GM12878 (cell line): Measurements from ENCODE around the gene PFN3.
"Not testable (repeated sequence)": the region's sequence is repeated elsewhere in the genome, so short reads cannot be mapped to it uniquely, and the experiment has no call there.

Source experiments
- ATF7 ChIP-seq: fragments of 450-650 bp; IDR thresholded peaks from 2 replicates; pipeline ENCODE4 v1.6.1; 2016; ENCODE audit warnings: low read depth, mild to moderate bottlenecking
- CHD2 ChIP-seq: IDR thresholded peaks from 2 replicates; pipeline ENCODE4 v1.6.1; 2011; ENCODE audit warnings: low read depth, low read length, improper control_type of control experiment, borderline replicate concordance
- CTCF ChIP-seq, 3 experiments: IDR thresholded peaks in 2 of 3; conservative IDR thresholded peaks in 1 of 3; 2 replicates each; pipeline ENCODE4 v1.5.1; 2011; ENCODE audit warnings: low read depth in 3 of 3, low read length in 3 of 3, mild to moderate bottlenecking in 3 of 3, control low read depth in 2 of 3, moderate library complexity in 2 of 3, inconsistent platforms in 1 of 3, mixed read lengths in 1 of 3; ENCODE audit not compliant: control insufficient read depth in 2 of 3, insufficient read depth in 1 of 3; ENCODE audit errors: extremely low read depth in 1 of 3
- GATAD2B ChIP-seq: fragments of 450-650 bp; conservative IDR thresholded peaks from 2 replicates; pipeline ENCODE4 v1.6.1; 2017; ENCODE audit warnings: low read depth, mild to moderate bottlenecking, moderate library complexity
- HDAC2 ChIP-seq: fragments of 200-600 bp; sonication (generic); IDR thresholded peaks from 2 replicates; pipeline ENCODE4 v1.6.1; 2017
- NBN ChIP-seq: fragments of 450-650 bp; IDR thresholded peaks from 2 replicates; pipeline ENCODE4 v1.6.1; 2016
- NFIC ChIP-seq: IDR thresholded peaks from 2 replicates; pipeline ENCODE4 v1.6.1; 2012; ENCODE audit warnings: low read depth, mild to moderate bottlenecking, inconsistent platforms, low read length, moderate library complexity
- POLR2A ChIP-seq: IDR thresholded peaks from 2 replicates; pipeline ENCODE4 v1.6.1; 2011; ENCODE audit warnings: low read depth, mild to moderate bottlenecking, low read length
- POLR2AphosphoS5 ChIP-seq: IDR thresholded peaks from 2 replicates; pipeline ENCODE4 v1.6.1; 2011; ENCODE audit warnings: mild to moderate bottlenecking, low read length, inconsistent platforms
- RCOR1 ChIP-seq: conservative IDR thresholded peaks from 2 replicates; pipeline ENCODE4 v1.6.1; 2012; ENCODE audit warnings: low read depth, low read length, improper control_type of control experiment
- SREBF1 ChIP-seq: IDR thresholded peaks from 2 replicates; pipeline ENCODE4 v1.6.1; 2012; ENCODE audit warnings: mild to moderate bottlenecking, low read length
- TAF1 ChIP-seq: IDR thresholded peaks from 2 replicates; pipeline ENCODE4 v1.6.1; 2011; ENCODE audit warnings: mild to moderate bottlenecking, low read depth, low read length, borderline replicate concordance
- WRNIP1 ChIP-seq: IDR thresholded peaks from 2 replicates; pipeline ENCODE4 v1.6.1; 2011; ENCODE audit warnings: low read depth, low read length, improper control_type of control experiment, borderline replicate concordance
- ZBTB40 ChIP-seq: fragments of 450-650 bp; IDR thresholded peaks from 2 replicates; pipeline ENCODE4 v1.6.1; 2016; ENCODE audit warnings: mild to moderate bottlenecking, moderate library complexity, borderline replicate concordance

GRCh38 chr5:177417081-177417480 is 16.6 kb upstream of the PFN3 start:
- not testable (repeated sequence) for TF ChIP-seq CHD2; SREBF1; POLR2AphosphoS5; NBN; NFIC; ZBTB40; POLR2A; HDAC2; CTCF (IDR thresholded peaks at IDR 0.05 in 2 of 3, conservative IDR thresholded peaks at IDR 0.05 in 1 of 3; ENCODE audit: control insufficient read depth in 2 of 3, extremely low read depth in 1 of 3, insufficient read depth in 1 of 3, low read depth in 3 of 3, low read length in 3 of 3); GATAD2B; ATF7; WRNIP1; TAF1; RCOR1
